Adrenal gland (tissue), 5 donors: ENCODE results near the gene ST8SIA1.

ENCODE experiments used
- CTCF ChIP-seq, 6 experiments: fragments of 450-650 bp in 4 of 6; fragments of 200-600 bp in 2 of 6; sonication (generic) in 1 of 6; IDR thresholded peaks; 1 replicate in 5 of 6; 2 replicates in 1 of 6; pipeline versions ENCODE4 v1.5.1 to v1.8.0; 2016 to 2021; ENCODE audit warnings: antibody characterized with exemption in 6 of 6, mild to moderate bottlenecking in 2 of 6, moderate library complexity in 1 of 6
- POLR2A ChIP-seq, 2 donors: fragments of 450-650 bp; IDR thresholded peaks; one replicate each; pipeline ENCODE4 v1.6.1; 2017; ENCODE audit warnings: antibody characterized with exemption in 2 of 2, mild to moderate bottlenecking in 2 of 2, moderate library complexity in 1 of 2
- donor health status: DM: no; HTN: no; CAD: no.

GRCh38 chr12:22172501-22172900 lies 162.0 kb downstream of the ST8SIA1 start:
- no peak for TF ChIP-seq CTCF (IDR thresholded peaks at IDR 0.05)
- no peak for TF ChIP-seq POLR2A (IDR thresholded peaks at IDR 0.05)
